GM19025 (cell line): ENCODE measurements around the gene TRMT10B.
A peak's percentile ranks its signal among the peaks of the same experiment; 100 is the strongest.

Experiments used
- ATAC-seq: cut with Tn5 transposase; IDR thresholded peaks from one replicate; pipeline ENCODE4 v1.9.1; 2021; ENCODE audit warnings: mild to moderate bottlenecking, low read depth, moderate library complexity; ENCODE audit not compliant: unreplicated experiment

The TRMT10B gene, protein sequence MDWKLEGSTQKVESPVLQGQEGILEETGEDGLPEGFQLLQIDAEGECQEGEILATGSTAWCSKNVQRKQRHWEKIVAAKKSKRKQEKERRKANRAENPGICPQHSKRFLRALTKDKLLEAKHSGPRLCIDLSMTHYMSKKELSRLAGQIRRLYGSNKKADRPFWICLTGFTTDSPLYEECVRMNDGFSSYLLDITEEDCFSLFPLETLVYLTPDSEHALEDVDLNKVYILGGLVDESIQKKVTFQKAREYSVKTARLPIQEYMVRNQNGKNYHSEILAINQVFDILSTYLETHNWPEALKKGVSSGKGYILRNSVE

DNA sequence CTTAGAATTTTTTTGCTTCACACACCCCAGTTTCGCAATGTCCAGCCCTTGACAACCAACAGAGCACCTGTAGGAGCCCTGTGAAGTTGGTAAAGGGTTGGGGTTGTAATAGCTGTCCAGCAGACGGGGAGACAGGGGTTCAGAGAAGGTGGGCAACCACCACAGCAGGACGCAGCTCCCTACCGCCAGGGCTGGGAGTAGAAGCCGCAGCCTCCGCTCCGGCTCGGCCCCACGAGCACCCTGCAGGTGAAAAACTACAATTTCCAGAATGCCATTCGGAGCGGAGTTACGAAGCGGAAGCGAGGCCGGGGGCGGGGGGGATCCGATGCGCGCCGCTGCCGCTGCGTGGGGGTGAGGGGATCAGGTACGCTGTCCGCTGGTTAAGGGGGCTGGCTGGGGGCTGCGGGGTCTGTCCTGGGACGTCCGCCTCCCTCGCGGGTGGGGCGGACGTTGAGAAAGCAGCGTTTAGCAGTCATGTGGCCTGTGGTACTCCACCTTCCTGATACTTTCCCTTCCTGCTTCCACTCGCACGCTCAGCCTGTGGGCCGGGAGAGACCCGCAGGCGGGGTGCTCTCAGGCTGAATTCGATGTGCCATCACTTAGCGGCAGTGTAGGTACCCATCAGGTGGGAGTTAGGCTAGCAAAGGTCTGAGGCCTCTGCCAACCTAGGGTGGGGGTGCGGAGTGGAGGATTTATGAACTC is at the start of gene TRMT10B:
TRMT10B (plus strand) TSS at position 317 of the 702 bp plus-strand sequence. CDS start 8,127 bp downstream, outside the sequence.
- ATAC-seq, result peak; percentile 87

- ATAC-seq, result no peak
Measured at GRCh38 chr9:37705787-37706186, 47.8 kb upstream of the TRMT10B start.

DNA sequence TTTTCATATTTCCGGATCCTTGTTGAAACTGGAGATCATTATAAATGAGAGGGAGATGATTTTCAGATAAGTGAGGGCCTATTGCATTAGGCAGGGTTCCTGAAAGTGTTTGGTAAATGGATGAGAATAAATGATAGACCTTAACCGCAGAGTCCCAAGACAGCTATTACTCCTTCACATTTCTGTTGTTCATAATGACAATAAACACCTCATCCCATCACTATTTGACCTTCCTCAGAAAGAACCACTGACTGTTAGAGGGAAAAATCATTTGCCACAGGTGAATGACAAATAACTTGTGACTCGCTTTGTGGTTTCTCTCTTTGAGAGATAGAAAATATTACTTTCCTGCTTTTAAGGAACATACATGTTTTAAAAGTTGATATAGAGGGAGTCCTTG is 47.3 kb upstream of the TRMT10B start:
- no peak for ATAC-seq

DNA sequence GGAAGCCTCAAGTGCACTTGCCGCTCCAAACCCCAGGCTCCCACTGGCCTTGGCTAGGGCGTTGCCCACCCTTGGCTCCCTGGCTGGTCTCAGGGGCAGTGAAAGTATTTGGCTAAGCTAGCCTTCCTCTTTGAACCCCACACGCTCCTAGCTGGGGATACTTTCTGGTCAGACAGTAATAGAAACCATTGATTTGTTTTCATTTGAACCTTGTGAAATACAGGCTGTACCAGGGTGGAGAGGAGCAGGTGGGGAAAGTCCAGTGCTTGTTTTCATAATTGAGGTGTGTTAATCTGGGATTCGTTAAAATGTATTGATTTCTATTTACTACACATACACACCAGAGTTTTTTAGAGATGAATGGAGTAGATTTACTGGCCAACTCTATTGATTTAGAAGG is 45.9 kb upstream of the TRMT10B start:
- ATAC-seq, result no peak

DNA sequence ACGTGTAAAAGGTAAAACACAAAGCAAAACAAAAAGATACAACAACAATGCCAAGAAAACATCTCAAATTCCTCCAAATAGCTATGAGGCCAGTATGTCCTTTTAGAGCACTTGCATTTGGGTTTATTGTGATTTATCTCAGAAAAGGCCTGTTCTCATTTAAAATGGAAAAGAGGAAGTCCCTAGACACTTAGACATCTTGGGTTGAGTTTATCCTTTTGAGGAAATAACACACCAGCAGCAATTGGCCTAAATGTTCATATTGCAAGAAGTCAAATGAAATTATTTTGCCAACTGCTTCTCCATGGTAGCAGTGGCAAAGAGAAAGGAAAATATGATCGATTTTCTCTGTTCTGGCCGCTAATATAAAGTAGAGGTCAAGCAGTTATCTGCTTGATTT is 43.6 kb upstream of the TRMT10B start:
- ATAC-seq, result no peak

GRCh38 chr9:37715260-37715659 is 38.3 kb upstream of the TRMT10B start:
- ATAC-seq, result no peak

GRCh38 chr9:37715991-37716505 is 37.6 kb upstream of the TRMT10B start:
- ATAC-seq, result no peak

GRCh38 chr9:37719526-37719925 is 34.1 kb upstream of the TRMT10B start:
- ATAC-seq, result no peak

DNA sequence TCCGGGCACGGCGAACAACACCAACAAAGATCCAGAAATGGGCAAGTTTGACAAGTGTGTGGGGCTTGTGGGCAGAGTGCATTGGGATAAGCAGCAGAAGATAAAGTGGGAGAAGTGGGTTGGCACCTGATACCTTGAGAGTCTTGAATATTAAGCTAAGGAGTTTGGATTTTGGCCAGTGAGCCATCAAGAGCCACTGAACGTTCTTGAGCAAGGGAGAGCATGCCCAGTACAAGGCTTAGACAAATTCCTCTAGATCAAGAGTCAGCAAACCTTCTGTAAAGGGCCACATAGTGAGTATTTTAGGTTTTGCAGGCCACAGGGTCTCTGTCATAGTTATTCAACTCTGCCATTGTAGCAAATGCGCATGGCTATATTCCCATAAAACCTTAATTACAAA is 26.6 kb upstream of the TRMT10B start:
- ATAC-seq, result no peak

DNA sequence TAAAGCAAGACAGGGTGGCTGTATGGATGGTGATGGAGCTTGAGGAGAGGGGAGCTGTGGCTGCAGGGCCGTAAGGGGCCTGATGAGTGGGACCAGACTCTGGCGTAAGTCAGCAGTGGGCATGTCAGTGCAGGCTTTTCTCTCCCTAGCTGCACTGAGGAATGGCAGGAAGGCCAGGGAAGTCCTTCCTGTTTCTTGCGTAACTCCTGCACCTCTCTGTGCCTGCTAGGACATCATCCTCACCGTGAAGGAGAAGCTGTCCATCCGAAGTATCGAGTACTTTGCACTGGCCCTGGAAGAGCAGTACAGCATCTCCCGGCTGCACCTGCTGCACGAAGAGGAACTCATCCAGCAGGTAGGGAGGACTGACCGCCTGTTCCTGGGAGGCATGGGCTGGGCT is 24.1 kb upstream of the TRMT10B start:
- ATAC-seq, result no peak

DNA sequence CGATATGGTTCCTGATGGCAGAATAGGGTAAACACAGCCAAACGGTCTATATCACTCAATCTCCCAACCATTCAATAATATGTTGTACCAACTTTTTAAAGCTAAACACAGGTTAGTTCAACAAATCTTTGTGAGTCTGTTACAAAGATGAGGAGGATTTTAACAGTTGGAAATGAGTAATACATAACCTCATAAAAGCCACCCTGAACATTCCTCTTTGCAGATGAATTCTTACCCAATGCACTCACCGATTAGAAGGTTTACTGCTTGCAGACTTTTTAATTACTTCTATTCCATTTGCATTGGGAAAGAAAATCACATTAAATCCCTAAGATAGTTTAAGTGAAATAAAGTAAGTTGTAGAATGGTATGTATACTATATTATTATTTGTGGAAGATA is 23.3 kb upstream of the TRMT10B start:
- no peak for ATAC-seq

GRCh38 chr9:37730839-37731238 is 22.8 kb upstream of the TRMT10B start:
- no peak for ATAC-seq

- no peak for ATAC-seq
Measured at GRCh38 chr9:37732086-37732741, 21.4 kb upstream of the TRMT10B start.

DNA sequence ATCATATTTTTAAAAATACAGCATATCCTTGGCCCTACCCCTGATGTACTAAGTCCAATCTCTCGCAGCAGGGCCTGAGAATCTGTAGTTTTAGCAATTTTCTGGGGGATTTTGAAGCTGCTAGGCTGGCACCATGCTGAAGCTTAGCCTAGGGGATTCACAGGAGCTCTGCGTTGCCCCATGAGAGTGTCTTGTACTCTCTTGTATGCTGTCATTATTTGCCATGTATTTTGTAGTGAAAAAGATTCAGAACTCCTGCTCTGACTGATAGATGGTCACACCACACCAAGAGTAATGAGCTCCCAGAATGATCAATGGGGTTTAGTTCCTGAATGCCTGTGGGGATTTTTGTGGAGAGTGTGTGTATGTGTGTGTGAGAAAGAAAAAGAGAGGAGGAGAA is 20.7 kb upstream of the TRMT10B start:
- no peak for ATAC-seq

DNA sequence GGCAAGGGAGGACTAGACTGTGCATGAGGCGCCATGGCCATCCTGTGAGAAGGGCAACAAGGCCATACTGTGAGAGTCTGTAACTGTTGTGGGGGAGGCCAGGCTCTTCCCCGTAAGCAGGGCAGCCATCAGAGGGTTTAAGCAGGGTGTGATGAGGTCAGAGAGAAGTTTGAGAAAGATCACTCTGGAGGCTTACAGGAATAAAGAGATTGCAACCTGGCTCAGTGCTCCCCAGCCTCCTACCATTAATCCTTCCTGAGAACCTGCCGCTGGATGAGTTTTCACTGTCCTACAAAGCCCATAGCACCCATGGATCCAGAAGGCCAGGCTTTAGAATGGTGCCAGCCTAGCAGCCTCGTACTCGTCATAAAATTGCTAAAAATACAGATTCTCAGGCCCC is 14.4 kb upstream of the TRMT10B start:
- no peak for ATAC-seq

DNA sequence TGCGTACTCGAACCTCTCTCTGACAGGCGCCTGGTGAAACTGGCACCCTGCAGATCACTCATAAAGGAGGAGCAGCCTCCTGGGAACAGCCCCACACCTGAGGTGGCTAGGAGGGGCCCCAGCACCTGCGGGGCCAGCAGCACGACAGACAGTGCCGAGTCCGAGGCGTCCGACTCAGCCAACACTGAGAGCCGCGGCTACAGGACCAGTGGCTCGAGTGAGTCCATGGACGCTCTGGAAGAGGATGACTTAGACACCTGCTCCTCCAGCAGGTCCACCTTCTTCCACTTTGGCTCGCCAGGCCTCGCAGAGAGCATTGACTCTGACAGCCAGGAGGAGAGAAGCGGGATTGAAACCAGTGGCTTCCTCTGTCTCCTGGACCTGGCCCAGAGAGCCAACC is 13.5 kb upstream of the TRMT10B start:
- ATAC-seq, result no peak

GRCh38 chr9:37740631-37741328 is 12.8 kb upstream of the TRMT10B start:
- no peak for ATAC-seq

DNA sequence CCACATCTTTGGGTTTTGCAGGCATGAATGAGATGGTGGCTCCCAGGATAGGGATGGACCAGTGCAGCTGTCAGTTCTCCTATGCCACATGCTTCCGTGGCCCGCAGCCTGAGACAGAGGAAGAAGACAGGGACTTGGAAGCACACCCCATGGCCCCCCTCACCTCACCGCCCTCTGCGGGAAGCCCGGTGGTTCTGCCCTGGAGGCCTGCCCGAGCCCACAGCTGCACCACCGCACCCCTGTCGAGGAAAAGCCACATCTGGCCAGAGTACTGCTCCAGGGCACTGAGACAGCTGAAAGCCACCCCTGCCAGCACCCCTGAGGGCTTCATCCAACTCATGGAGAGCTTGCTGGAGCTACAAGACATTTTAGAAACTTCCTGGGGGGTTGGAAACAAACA is 7.6 kb upstream of the TRMT10B start:
- ATAC-seq, result no peak

DNA sequence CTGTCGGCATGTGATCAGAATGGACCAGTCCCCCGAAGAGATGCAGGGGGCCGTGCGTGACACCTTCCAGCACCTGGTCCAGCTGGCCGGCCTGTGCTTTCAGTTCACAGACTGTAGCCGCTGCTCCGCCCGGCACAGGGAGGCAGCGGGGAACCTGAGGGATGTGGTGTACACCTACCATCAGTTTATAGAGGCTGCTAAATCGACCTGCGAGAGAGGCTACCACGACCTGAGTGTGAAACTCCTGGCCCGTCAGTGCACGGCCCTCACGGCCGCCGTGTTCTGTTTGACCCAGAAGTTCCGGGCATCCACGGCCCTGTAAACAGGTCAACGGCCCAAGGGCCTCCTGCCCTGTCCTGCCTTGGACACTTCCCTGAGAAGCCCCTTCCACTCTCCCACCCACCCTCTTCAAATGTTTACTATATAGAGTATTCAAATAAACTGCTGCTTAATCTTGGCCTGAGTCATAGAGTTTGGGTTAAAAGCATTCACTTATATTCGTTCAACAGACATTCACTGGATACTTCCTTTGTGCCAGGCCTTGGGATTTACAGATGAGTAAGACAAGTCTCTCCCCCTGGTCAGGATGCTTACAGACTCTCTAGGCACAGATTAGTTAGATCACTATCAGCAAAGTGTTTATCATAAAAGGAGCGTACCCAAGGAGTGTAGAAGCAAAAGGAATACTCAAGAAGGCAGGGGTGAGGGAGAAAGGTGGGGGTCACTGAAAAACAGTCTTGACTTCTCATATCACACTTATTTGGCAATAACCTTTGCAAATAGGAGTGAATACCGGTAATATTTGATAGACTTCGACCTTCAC is 6.9 kb upstream of the TRMT10B start:
- ATAC-seq, result no peak

DNA sequence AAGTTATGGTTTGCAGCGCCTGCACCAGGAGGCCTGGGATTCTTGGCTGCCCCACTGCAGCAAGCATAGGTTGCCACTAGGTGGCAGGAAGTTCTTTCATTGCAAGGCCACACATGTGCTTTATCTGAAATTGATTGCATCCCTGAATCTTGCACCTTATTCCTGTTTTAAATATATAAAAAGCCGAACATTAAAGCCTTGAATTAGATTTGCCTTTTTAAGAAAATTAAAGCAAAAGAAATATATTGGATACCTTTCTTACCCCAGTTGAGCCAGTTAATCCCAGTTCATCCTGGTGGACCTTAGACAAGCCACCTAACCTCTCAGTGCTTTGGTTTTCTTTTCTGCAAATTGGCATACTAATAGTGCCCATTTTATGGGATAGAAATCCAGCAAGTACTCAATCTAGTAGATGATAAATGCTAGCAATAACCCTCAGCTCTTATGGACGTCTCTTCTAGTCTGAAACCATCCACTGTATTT is 6.3 kb upstream of the TRMT10B start:
- ATAC-seq, result no peak
